GM12891 (cell line): Measurements from ENCODE around the gene NUDT9.
"Not testable (repeated sequence)": the region's sequence is repeated elsewhere in the genome, so short reads cannot be mapped to it uniquely, and the experiment has no call there.

Experiments
- DNase-seq: peaks from one replicate; pipeline ENCODE4 v3.0.0; 2011; ENCODE audit warnings: low spot score; ENCODE audit not compliant: insufficient read length
- FAIRE-seq: peaks from 2 replicates; lab custom pipeline; 2011; peaks lifted over from hg19 to GRCh38; lab: Jason Lieb, UNC
- PAX5 ChIP-seq: IDR thresholded peaks from 2 replicates; pipeline ENCODE4 v1.6.1; 2011; ENCODE audit warnings: low read length, moderate library complexity, mild to moderate bottlenecking; ENCODE audit not compliant: insufficient read depth, severe bottlenecking
- POLR2A ChIP-seq: IDR thresholded peaks from 2 replicates; pipeline ENCODE4 v1.6.1; 2011; ENCODE audit warnings: low read depth, low read length, control low read depth
- POLR2AphosphoS5 ChIP-seq: IDR thresholded peaks from 2 replicates; pipeline ENCODE4 v1.6.1; 2011; ENCODE audit warnings: low read depth, low read length, control low read depth
- POU2F2 ChIP-seq: IDR thresholded peaks from 2 replicates; pipeline ENCODE4 v1.6.1; 2011; ENCODE audit warnings: low read depth, mild to moderate bottlenecking, control low read depth, low read length, moderate library complexity
- SPI1 ChIP-seq: IDR thresholded peaks from 2 replicates; pipeline ENCODE4 v1.6.1; 2011; ENCODE audit warnings: low read depth, low read length, control low read depth
- TAF1 ChIP-seq: IDR thresholded peaks from 2 replicates; pipeline ENCODE4 v1.6.1; 2011; ENCODE audit warnings: low read depth, low read length, control low read depth

NUDT9 gene

DNA sequence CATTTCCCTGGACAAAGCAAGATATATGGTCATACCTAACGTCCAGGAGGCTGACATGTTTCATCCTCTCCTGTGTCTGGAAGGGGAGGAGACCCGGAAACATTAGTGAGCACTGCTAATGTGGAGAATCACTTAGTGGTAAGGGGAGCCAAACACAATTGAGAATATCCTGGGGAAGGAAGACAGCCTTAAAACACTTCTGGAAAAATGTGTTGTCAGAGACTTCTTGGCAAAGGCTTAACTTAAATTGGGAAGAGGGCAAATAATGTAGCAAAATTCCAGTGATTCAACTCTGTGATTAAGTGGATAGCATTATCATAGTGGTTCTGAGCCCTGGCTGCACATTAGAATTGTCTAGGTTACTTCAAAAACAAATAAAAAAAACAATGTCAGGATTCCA lies 67.3 kb downstream of the NUDT9 start:
- no peak for FAIRE-seq
- no peak for TF ChIP-seq POLR2AphosphoS5
- no peak for TF ChIP-seq TAF1
- TF ChIP-seq SPI1 = no peak
- no peak for TF ChIP-seq POLR2A
- TF ChIP-seq PAX5 = no peak
- no peak for TF ChIP-seq POU2F2
- DNase-seq = no peak

DNA sequence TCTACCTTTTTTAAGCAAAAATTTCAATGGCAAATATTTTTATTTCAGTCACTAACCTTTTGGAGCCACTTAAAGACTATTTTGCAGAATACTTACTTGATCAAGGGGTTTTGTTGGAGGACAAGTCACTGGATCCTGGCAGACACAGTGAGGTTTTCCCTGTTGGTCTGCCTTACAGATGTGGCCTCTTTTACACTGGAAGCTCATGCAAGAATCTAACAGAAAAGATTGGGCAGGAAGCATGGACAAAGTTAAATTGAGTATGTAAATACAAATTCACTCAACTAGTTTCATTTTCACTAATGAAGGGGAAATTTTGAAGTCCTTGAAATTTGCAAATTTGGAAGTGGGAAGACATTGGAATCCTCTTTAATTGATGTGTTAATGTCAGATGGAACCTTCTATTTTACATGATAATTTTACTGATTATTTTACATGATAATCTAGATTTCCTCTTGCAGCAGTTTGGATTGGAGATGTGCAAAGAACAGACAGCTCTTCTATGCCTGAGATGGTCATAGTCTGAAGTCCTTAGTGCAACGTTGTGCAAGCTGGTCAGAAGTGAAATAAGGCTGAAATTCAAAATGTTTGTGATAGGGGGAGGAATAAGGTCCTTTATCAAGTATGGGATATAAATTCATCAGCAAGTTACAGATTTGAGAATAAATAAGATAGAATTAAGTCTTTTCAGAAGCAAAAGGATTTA lies 68.4 kb downstream of the NUDT9 start:
- TF ChIP-seq POLR2AphosphoS5 (no peak), TAF1 (no peak), POU2F2 (no peak)
- DNase-seq (no peak), FAIRE-seq (no peak)

DNA sequence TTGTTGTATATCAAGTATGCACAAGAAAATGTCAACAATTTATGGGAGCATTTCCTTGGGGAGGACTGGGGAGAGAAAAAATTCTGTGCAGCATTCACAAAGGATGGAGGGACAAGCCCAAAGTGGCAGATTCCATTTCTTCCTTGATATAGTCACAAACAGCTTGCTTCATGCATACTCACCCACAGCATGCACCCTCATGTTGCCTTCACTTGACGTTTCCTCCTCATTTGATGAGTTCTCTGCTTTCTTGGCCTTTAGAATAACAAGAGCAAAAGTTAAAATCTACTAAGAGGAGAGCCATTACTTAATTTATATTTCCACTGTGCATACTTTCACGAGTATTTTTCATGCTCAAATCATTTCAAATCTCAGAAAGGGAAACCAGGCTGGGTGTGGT lies 69.1 kb downstream of the NUDT9 start:
- FAIRE-seq = no peak
- TF ChIP-seq TAF1 = no peak
- TF ChIP-seq POLR2AphosphoS5 = no peak
- no peak for TF ChIP-seq SPI1
- no peak for TF ChIP-seq PAX5
- TF ChIP-seq POLR2A = no peak
- TF ChIP-seq POU2F2 = no peak
- DNase-seq = no peak

DNA sequence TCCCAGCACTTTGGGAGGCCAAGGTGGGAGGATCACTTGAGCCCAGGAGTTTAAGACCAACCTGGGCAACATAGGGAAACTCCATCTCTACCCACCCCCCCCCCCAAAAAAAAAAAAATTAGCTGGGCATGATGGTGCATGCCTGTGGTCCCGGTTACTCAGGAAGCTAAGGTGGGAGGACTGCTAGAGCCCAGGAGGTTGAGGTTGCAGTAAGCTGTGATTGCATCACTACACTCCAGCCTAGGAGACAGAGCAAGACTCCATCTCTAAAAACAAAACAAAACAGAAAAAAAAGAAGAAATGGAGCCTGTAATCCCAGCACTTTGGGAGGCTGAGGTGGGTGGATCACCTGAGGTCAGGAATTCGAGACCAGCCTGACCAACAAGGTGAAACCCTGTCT lies 69.5 kb downstream of the NUDT9 start:
- FAIRE-seq, DNase-seq: not testable (repeated sequence)

DNA sequence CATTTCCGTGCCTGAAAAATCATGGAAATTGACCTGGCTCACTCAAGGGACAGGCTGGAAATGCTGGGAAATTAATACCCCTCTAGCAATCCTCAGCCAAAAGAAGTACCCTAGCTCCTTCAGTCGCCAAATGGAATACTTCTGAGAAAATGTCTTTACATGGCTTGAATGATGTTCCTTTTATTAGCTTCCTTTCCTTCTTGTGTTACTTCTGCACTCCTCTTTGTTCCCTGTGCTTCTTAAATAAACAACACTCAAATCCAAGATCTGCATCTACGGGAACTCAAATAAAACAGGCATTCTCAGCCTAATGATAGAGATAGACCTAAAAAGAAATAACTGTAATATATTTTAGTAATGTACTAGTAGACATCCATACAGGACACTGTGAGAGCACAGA lies 70.7 kb downstream of the NUDT9 start:
- DNase-seq (no peak), FAIRE-seq (no peak)
- TF ChIP-seq POLR2AphosphoS5 (no peak), PAX5 (no peak), POLR2A (no peak), POU2F2 (no peak), TAF1 (no peak), SPI1 (no peak)

DNA sequence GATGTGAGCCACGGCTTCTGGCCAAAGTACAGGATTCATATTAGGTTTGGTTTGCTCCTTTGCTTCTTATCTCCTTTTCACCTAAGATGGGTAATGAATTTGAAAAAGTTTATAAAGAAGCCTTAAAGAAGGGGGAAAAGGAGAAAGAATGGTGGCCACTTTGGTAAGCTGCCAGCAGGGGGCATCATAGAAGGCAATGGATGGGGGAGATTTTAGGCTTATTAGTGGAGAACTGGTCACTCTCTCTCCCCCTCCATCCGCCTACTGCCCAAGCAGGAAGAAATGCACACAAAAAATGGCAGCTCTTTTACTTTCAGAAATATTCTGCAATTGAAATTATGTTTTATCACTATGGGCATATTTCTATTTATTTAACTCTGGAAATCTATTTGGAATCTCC lies 74.8 kb downstream of the NUDT9 start:
- FAIRE-seq = no peak
- DNase-seq = no peak
- TF ChIP-seq POLR2A = no peak
- TF ChIP-seq POLR2AphosphoS5 = no peak
- TF ChIP-seq PAX5 = no peak
- TF ChIP-seq POU2F2 = no peak
- no peak for TF ChIP-seq SPI1
- TF ChIP-seq TAF1 = no peak

DNA sequence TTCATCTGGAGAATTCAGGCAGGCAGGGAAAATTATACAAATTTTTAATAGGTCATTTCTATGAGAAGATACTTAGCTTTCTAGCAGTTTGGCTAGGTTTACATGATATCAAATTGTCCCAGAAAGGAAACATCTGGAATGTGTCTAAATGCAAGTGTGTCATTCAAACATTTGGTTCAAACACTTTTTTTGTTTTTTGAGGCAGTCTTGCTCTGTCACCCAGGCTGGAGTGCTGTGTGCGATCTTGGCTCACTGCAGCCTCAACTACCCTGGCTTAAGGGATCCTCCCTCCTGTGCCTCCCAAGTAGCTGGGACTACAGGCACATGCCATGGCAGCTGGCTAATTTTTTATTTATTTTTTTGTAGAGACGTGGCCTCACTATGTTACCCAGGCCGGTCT lies 75.2 kb downstream of the NUDT9 start:
- FAIRE-seq (no peak), DNase-seq (no peak)
- TF ChIP-seq POLR2AphosphoS5 (no peak), POLR2A (no peak), TAF1 (no peak), PAX5 (no peak), SPI1 (no peak), POU2F2 (no peak)

DNA sequence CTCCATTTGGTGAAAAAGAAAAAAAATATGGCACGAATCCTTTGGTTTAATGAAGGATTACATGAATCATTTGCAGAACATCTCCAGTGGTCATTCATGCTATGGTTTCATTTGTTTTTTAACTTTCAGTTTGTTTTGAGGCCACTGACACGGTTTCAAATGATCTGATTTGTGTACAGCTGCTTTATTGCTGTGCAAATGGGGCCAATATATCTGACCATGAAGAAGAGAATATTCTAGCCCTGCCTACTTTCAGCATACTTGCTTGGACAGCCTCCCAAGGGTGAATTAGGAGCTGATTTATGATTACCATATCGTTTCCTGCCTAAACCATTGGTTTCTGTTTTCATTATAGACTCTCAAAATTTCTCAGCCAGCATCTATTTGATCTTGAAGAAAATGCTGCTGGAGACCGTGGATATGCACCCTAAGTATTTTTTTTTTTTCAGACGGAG lies 76.1 kb downstream of the NUDT9 start:
- FAIRE-seq (peak; percentile 50), DNase-seq (no peak)
- TF ChIP-seq POLR2A (no peak), SPI1 (no peak), PAX5 (no peak), POU2F2 (no peak), TAF1 (no peak), POLR2AphosphoS5 (no peak)

DNA sequence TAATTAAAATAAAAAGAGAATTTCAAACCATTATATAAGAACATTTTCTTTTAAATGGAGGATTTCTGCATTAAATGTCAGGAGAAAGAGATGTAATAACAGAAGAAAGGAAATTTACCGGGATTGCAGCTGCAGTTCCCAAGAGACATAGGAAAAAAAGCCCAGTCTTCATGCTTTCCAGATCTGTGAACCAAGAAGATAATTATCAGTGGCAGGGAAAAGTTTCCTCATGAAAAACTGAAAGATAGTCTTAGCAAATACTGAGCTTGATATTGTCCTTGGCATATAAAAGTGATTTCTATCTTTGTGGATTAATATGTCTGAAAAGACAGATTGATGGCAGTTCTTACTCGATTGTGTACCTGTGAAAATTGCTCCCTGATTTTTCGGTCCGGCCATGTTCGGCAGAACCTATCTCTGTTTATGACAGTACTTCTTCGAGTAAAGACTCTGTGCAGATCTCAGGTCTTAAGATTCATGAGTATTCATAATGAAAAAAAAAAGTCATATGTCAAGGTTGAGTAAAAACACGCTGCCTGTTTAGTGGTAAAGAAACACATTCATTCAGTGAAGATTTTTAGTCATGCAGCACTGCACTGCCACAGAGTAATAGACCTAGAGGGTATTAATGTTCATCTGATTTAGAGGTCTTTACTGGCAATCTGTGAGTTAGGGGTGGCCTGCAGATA lies 77.2 kb downstream of the NUDT9 start:
- peak; percentile 74 for FAIRE-seq

DNA sequence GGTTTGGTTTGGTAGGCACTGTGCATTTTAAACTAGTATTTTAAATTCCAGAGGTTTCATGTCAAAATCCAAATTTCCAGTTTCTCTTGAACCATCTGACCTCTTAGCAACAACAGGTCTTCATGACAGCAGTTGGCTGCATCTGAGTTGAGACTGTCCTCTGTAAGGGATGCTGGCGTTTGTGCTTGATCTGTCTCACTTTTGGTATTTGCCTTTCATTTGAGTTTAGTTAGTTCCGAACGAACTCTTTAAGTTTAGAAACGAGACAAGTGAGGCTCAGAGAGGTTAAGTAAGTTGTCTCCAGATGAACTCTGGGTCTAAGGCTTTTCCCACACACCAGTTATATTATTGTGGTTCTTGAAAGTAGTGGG lies 77.7 kb downstream of the NUDT9 start:
- FAIRE-seq = peak; percentile 43
- no peak for TF ChIP-seq SPI1
- TF ChIP-seq TAF1 = no peak
- TF ChIP-seq PAX5 = no peak
- no peak for TF ChIP-seq POLR2AphosphoS5
- TF ChIP-seq POLR2A = no peak
- no peak for TF ChIP-seq POU2F2
- DNase-seq = no peak

More for the DNA sequence above, 77.2 kb downstream of the NUDT9 start:
- DNase-seq = no peak
- TF ChIP-seq PAX5 = peak; percentile 65
- no peak for TF ChIP-seq TAF1

DNA sequence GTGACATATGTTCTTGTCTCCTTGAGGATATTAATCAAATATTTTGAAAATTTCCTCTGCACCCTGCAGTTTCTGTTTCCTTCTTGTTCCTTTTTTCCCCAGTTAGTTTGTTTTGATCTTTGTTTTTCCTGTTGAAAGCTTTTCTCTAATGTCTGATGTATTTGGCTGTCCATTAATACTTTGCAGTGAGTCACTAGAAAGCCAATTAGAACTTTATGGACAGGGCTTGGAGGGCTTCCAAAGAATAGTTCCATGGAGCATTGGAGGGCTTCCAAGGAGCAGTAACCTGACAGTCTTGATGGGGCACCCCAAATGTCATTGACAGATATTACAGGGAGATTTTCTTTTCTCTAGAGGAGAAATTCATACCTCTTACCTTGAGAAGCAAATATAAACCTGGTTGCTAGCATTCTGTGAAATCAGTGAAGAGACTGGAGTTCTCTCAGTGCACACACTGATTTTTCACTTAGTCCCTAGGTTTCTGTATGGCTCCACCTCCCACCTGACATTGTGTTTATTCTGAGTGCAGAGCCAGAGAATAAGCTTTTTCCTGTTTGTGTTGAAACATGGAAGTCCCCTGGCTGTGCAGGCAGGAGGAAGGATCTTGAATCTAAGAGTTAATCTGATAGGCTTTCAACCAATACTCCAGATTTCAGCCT lies 80.3 kb downstream of the NUDT9 start:
- no peak for TF ChIP-seq PAX5
- no peak for TF ChIP-seq SPI1
- TF ChIP-seq TAF1 = no peak
- TF ChIP-seq POLR2AphosphoS5 = no peak
- TF ChIP-seq POLR2A = no peak
- TF ChIP-seq POU2F2 = no peak
- DNase-seq = no peak
- no peak for FAIRE-seq
